ENCODE measurements around the gene GOLGA8M.
"Not testable (repeated sequence)": the region's sequence is repeated elsewhere in the genome, so short reads cannot be mapped to it uniquely, and the experiment has no call there.

GOLGA8M gene, protein sequence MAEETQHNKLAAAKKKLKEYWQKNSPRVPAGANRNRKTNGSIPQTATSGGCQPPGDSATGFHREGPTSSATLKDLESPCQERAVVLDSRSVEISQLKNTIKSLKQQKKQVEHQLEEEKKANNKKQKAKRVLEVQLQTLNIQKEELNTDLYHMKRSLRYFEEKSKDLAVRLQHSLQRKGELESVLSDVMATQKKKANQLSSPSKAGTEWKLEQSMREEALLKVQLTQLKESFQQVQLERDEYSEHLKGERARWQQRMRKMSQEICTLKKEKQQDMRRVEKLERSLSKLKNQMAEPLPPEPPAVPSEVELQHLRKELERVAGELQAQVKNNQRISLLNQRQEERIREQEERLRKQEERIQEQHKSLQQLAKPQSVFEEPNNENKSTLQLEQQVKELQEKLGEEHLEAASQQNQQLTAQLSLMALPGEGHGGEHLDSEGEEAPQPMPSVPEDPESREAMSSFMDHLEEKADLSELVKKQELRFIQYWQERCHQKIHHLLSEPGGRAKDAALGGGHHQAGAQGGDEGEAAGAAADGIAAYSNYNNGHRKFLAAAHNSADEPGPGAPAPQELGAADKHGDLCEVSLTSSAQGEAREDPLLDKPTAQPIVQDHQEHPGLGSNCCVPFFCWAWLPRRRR

DNA sequence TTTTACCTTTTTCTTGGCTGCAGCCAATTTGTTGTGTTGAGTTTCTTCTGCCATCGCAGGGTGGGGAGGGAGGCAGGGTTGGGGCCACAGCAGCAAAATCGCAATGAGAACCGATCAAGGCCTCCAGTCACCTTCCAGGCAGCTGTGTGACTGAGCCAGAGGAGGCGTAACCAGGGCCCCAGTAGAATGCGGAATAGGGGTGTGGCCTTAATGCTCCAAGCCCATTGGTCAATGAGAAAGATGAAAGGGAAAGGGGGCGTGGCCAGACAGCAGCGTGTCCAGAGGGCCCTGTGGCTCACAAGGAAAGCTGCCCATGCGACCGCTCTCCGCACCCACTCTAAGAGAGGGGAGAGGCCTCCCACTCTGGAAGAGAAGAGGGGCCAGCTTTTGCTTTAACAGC lies at the start of gene GOLGA8M:
Gene GOLGA8M (minus strand): TSS at position 152 of the 400 bp plus-strand sequence. CDS start 98 bp downstream, at position 54.
- not testable (repeated sequence) for DNase-seq (ENCODE audit: low spot score)

DNA sequence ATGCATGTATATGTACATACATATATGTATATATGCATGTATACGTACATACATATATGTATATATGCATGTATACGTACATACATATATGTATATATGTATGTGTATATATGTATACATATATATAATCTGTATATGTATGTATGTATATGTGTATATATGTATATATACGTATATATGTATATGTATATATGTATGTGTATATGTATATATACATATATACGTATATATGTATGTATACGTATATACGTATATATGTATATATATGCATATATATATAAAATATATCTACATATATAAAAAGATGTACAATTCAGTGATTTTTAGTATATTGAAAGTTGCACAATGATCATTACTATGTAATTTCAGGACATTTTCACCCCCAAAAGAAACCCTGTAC lies 30.7 kb upstream of the GOLGA8M start:
- DNase-seq (ENCODE audit: low spot score) = not testable (repeated sequence)

DNA sequence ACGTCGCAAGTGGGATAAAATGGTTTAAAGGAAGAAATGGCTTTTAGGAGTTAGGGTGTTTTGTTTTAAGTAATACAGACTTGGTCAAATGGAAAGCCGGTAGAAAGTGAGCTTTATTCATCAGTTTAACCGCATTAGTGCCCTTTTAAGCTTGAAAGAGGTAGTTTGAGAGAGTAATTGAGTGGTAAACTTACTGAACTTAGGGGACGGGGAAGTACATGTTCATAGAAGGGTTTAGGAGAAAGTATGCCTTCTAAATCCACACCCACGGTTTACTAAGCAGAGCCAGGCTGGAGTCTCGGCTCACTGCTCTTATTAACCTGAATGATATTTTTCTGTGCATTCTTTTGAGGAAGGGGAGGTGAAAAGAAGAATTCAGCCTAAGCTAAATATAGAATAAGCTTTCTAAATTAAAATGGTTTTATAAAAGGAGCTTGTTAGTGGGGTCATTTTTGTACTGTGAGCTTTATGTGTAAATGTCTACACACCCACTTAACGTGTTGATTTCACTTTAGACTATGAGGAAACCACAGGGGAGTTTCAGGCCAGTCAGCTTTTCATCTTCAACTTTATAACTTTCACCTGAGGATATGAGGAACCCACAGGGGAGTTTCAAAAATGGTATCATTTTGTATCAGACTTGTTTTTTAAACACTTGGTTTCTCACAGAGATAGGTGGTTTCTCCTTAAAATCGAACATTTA lies 26.5 kb upstream of the GOLGA8M start:
- DNase-seq (ENCODE audit: low spot score) = not testable (repeated sequence)

DNA sequence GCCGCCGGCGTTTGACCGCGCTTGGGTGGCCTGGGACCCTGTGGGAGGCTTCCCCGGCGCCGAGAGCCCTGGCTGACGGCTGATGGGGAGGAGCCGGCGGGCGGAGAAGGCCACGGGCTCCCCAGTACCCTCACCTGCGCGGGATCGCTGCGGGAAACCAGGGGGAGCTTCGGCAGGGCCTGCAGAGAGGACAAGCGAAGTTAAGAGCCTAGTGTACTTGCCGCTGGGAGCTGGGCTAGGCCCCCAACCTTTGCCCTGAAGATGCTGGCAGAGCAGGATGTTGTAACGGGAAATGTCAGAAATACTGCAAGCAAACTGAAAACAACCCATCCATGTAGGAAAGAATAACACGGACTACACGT lies 26.0 kb upstream of the GOLGA8M start:
- DNase-seq (ENCODE audit: low spot score) = not testable (repeated sequence)

DNA sequence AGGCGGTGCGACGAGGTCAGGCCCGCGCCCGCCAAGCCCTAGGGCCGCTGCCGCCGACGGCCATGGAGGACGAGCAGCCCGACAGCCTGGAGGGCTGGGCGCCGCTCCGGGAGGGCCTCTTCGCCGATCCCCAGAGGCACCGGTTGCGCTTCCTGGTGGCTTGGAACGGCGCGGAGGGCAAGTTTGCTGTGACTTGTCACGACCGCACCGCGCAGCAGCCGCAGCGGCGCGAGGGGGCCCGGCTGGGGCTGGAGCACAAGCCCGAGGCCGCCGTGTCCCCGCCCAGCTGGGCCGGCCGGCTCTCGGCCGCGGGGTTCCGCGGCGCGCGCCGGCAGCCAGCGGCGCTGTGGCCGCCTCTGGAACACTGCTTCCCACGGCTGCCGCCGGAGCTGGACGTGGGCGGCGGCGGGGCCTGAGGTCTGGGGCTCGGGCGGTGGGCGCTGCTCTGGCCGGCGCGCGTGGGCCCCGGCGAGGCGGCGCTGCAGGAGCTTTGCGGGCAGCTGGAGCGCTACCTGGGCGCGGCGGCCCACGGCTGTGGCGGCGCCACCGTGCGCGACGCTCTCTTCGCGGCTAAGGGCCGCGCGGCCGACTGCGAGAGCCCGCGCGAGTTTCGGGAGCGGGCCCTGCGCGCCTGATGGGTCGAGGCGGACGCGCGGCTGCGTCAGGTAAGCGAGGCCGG lies 25.4 kb upstream of the GOLGA8M start:
- peak; percentile 8 for DNase-seq (ENCODE audit: low spot score)

DNA sequence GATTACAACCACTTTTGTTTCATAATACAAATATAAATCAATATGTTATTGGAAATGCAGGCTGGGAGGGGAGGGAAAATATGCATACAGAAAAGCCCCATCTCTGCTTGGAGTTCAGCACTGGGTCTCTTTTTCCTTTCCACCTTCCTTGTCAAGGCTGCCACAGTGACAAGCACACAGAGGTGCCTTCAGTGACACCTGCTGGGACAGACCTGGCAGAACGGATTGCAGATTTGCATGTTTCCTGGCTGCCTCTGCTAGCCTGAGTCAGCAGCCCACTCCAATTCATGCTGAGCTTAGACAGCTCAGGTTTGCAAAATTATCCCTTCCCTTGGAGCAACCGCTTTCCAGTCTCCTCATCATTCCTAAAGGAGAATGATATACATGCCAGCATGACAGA lies 15.8 kb upstream of the GOLGA8M start:
- DNase-seq (ENCODE audit: low spot score) = not testable (repeated sequence)

DNA sequence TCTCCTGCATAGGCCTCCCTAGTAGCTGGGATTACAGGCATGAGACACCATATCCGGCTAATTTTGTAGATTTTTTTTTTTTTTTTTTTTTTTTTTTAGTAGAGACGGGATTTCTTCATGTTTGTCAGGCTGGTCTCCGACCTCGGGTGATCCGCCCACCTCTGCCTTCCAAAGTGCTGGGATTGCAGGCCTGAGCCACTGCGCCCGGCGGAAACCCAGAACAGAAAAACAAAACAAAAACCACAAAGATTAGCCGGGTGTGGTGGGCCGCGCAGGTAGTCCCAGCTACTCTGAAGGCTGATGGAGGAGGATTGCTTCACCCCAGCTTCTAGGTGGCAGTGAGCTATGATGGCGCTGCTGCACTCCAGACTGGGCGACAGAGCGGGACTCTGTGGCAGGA lies 14.8 kb upstream of the GOLGA8M start:
- not testable (repeated sequence) for DNase-seq (ENCODE audit: low spot score)

DNA sequence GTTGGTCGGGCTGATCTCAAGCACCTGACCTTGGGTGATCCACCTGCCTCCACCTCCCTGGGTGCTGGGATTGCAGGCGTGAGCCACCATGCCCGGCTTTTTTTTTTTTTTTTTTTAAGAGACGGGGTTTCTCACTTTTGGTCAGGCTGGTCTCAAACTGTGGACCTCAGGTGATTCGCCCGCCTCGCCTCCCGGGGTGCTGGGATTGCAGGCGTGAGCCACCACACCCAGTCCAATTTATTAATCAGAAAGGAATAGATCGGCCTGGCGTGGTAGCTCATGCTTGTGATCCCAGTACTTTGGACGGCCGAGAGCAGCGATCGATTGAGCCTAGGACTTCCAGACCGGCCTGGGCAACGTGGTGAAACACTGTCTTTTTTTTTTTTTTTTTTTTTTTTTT lies 13.9 kb upstream of the GOLGA8M start:
- DNase-seq (ENCODE audit: low spot score) = no peak

DNA sequence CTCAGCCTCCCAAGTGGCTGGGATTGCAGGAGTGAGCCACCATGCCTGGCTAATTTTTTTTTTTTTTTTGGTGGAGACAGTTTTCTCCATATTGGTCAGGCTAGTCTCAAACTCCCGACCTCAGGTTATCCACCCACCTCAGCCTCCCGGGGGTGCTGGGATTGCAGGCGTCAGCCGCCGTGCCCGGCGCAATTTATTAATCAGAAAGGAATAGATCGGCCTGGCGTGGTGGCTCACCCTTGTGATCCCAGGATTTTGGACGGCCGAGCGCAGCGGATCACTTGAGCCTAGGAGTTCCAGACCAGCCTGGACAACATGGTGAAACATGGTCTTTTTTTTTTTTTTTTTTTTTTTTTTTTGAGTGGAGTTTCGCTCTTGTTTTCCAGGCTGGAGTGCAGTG lies 13.3 kb upstream of the GOLGA8M start:
- DNase-seq (ENCODE audit: low spot score) = no peak

DNA sequence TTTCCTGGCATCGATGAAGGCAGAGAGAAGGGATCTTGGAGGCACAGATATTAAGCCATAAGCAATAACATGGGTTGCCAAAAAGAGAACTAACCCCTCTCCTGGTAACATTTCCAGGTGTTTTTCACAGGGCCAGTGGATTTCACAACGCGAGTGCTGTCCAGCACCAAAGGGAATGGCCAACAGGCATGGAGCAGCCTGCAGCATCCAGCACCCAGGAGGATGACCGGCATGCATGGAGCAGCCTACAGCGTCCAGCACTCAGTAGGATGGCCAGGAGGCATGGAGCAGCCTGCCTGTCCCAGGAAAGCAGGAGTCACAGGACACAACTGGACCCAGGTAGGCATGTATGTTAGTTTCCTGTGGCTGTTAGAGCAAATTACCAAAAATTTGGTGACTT lies 11.8 kb upstream of the GOLGA8M start:
- not testable (repeated sequence) for DNase-seq (ENCODE audit: low spot score)

DNA sequence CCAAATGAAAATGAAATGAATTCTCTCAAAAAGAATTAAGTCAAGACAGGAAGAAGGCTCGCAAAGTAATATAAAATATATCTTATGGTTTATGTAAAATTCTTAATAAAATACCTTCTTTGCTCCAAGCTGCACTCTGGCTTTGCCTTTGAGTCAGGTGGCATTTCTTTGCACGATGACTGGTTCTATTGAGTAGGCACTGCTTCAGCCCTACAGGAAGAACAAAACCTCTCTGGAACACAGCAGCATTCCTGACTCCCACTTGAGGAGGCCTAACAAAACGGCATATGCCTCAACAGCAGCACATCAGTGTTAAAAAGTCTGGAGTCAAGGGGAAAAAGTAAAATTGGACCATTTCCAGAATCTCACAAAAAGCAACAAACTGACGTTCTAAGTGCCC lies 7.4 kb upstream of the GOLGA8M start:
- DNase-seq (ENCODE audit: low spot score) = not testable (repeated sequence)

DNA sequence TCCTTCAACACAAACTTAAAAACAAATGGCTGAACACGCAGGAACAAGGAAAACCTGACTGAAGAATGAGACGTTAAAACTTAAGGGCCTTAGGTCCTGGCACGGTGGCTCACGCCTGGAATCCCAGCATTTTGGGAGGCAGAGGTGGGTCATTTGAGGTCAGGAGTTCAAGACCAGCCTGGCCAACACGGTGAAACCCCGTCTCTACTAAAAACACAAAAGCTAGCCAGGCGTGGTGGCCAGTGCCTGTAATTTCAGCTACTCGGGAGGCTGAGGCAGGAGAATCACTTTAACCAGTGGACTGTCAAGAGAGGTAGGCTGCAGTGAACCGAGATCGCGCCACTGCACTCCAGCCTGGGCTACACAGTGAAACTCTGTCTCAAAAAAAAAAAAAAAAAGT lies 6.4 kb upstream of the GOLGA8M start:
- DNase-seq (ENCODE audit: low spot score) = not testable (repeated sequence)

DNA sequence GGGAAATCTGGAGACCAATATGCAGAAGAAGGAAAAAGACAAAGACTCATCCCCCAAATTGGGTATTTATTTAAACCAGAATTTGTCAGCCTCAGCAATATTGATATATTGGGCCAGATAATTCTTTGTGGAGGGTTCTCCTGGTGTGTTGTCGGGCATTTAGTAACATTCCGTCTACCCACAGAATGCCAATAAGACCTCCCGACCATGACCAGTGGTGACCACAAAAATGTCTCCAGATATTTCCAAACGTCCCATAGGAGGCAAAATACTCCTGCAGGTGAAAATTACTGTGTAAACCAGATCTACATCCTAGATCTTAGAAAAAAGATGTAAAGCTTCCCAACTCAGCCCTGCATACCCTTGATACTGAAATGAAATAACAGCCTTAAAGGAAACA lies 2.0 kb upstream of the GOLGA8M start:
- not testable (repeated sequence) for DNase-seq (ENCODE audit: low spot score)

DNA sequence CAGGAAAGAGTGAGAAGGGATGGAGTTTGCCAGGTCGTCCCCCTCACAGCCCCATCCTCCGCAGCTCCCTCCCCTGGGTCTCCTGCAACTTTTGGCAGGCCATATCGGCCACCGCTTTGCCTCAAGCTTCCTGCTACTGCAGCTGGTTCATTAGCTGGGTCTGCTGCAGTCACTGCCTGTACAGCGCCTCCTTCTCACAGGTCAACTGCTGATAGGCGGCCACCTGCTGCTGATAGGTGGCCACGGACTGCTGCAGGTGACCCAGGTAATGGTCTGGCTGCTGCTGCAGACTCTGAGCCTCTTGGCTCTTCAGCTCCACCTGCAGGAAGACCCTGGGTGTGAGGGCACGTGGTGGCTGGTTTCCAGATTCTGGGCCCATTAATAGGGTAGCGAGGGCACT lies 8.3 kb downstream of the GOLGA8M start:
- DNase-seq (ENCODE audit: low spot score) = not testable (repeated sequence)

DNA sequence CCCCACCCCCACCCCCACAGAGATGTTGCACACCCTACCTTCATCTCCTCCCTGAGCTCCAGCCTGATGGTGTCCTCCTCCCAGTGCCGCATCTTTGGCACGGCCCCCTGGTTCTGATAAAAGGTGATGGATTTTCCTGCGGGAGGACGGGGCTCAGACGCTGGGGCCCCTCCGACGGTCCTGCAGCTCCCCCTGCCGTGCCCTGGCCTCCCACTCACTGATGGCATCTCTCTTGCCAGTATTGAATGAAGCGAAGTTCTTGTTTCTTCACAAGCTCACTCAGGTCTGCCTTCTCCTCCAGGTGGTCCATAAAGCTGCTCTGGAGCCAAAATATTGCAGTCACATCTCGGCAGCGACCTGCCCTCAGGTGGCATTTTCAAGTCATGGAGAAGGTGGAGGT lies 9.8 kb downstream of the GOLGA8M start:
- not testable (repeated sequence) for DNase-seq (ENCODE audit: low spot score)

DNA sequence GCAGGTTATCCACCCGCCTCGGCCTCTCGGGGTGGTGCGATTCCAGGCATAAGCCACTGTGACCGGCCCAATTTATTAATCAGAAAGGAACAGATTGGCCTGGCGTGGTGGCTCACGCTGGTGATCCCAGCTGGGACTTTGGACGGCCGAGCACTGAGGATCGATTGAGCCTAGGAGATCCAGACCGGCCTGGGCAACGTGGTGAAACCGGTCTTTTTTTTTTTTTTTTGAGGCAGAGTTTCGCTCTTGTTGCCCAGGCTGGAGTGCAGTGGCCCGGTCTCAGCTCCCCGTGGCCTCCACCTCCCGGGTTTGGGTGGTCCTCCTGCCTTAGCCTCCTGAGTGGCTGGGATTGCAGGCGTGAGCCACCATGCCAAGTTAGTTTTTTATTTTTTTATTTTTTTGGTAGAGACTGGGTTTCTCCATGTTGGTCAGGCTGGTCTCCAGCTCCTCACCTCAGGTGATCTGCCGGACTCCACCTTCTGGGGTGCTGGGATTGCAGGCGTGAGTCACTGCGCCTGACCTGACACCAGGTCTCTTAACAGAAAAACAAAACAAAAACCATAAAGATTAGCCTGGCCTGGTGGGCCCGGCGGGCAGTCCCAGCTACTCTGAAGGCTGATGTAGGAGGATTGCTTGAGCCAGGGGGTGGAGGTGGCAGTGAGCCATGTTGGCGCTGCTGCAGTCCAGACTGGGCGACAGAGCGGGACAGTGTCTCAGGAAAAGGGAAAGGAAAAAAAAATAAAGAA lies 18.0 kb downstream of the GOLGA8M start:
- peak; percentile 0 for DNase-seq (ENCODE audit: low spot score)

DNA sequence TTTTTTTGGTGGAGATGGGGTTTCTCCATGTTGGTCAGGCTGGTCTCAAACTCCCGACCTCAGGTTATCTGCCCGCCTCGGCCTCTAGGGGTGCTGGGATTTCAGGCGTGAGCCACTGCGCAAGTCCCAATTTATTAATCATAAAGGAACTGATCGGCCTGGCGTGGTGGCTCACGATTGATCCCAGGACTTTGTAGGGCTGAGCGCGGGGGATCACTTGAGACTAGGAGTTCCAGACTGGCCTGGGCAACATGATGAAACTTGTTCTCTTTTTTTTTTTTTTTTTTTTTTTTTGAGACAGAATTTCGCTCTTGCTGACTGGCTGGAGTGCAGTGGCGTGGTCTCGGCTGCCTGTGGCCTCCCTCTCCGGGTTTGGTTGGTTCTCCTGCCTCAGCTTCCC lies 19.2 kb downstream of the GOLGA8M start:
- DNase-seq (ENCODE audit: low spot score) = not testable (repeated sequence)

DNA sequence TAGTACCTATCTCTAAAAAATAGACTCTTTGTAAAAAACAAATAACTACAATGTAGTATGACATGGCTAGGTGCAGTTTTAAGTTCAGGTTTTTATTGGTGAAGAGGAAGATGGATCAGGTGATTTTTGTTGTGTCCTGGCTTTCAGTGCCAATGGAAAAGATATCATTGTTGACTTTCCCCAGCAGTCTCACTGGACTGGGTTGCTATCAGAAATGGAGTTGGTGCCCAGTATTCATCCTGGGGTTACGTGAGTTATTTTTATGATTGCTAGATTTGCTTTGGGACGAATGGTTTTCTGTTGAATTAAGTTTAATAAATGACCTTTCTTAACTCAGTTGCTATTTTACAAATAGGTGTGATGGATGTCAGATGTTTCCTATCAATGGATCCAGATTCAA lies 38.7 kb downstream of the GOLGA8M start:
- not testable (repeated sequence) for DNase-seq (ENCODE audit: low spot score)

DNA sequence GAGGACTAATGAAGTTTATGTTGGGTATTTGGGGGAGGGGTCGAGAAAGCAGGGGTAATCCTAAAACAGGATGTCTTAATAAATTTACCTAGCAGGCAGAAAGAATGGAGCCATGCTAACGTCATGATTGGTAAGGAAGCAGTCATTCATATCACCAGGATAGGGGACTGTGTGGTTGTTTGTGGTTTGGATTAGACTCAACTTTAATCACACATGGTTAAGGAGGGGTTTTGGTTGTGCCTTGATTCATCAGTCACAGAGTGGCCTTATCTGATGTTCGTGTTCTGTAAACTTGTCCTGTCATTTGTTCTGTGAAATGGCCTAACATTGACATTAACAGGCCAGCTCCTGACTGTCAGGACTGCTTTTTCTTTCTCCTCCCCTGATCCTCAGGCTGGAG lies 40.1 kb downstream of the GOLGA8M start:
- DNase-seq (ENCODE audit: low spot score) = not testable (repeated sequence)

DNA sequence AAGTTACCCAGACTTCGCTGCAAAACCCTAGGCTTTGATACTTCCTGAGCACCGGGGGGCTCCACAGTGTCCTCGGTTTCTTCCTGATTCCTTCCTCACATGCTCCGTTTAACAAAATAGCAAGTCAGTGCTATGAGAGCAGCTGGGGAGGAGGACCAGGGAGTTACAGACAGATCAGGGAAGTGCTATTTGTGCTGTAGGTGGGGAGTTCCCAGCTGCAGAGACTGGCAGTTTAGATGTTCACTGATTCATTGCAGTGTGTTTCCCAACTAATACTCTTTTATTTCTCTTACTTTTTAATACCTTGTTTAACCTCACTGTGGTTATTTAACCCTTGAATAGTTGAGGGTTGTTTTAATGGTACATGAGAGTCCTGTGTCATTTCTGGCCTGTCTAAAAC lies 45.8 kb downstream of the GOLGA8M start:
- not testable (repeated sequence) for DNase-seq (ENCODE audit: low spot score)

DNA sequence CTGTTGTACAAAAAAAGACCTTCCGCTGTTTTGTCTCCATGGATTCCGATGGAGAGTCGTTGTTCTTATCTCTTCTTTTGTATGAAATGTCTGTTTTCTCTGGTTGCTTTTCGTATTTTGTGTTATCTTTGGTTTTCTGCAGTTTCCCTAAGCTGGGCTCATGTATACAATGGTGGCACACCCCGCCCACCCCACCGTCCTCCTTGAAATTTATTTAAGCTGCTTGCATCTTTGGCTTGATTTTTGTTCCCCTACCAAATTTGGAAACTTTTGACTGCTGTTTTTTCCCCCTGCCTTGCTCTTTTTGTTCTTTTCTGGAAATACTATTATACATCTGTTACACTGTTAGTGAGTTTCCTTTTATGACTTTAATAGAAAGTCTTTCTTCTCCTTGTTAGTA lies 47.6 kb downstream of the GOLGA8M start:
- not testable (repeated sequence) for DNase-seq (ENCODE audit: low spot score)

DNA sequence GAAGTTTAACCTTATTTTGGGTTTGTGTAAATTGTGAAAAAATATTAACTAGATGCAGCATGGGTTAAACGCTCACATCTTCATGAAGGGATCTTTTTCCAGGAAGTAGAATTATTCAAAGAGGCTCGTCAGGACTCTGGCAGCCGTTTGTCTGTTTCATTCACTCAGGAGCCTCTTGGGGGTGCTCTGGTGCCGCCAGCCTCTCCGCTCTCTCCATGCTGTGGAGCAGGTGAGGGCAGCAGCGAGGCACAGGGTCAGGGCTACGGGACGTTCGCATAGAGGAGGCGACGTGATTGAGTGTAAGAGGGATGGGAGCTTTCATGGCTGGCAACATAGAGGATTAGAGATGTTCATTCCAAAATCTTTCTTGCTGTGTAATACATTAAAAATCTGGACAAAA lies 48.5 kb downstream of the GOLGA8M start:
- not testable (repeated sequence) for DNase-seq (ENCODE audit: low spot score)

Data from globus pallidus (tissue), 1 donor.